Panc1 (cell line): Measurements from ENCODE around the gene AP3D1.

ENCODE experiments used
- POLR2AphosphoS5 ChIP-seq: IDR thresholded peaks from 2 replicates; pipeline ENCODE4 v1.6.1; 2012; ENCODE audit warnings: mild to moderate bottlenecking, low read depth, low read length, moderate library complexity
- SIN3A ChIP-seq: IDR thresholded peaks from 2 replicates; pipeline ENCODE4 v1.6.1; 2012; ENCODE audit warnings: low read depth, mild to moderate bottlenecking, low read length, moderate library complexity, borderline replicate concordance; ENCODE audit not compliant: insufficient read depth
- TF ChIP-seq, protein P1 (sequence below): fragments of 450-650 bp; IDR thresholded peaks from 2 replicates; pipeline ENCODE4 v1.5.1; 2017; ENCODE audit warnings: mild to moderate bottlenecking
- TF ChIP-seq, protein P2 (sequence below), 2 experiments: IDR thresholded peaks; 2 replicates each; pipeline ENCODE4 v1.6.1; 2011 to 2012; ENCODE audit warnings: low read depth in 2 of 2, control low read depth in 1 of 2, low read length in 1 of 2, mild to moderate bottlenecking in 1 of 2, moderate library complexity in 1 of 2; ENCODE audit not compliant: insufficient read depth in 1 of 2

DNA sequence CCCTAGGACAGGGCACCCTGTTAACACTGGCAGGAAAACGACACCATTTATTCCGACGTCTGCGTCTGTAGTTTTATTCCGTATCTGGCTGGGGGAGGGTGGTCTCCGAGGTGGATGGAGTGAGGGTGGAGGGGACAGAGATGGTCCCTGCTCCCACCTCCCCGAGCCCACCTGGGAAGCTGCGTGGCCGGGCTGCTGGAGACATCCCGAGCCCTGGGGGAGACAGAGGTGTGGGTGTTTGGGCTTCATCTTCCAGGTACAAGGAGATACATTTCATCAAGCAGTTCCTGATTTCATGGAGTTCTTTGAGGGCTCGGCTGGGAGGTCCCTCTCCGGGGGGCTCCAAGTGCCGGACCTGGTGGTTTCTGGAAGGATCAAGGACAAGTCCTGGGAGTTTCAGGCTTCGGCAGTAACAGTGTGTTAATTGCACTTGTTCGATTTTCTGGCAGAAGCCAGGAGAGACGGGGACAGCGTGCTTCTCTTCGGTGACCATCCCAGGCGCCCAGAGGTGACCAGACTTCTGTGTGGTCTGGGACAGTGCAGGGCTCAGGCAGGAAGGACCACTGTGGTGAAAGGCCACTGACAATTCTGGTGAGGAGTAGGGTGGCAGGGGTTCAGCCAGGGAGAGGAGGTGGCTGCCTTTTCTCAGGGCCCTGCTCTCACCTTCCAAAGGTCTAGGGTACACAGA, 80.2 kb downstream of the AP3D1 start:
- TF ChIP-seq, protein P1, sequence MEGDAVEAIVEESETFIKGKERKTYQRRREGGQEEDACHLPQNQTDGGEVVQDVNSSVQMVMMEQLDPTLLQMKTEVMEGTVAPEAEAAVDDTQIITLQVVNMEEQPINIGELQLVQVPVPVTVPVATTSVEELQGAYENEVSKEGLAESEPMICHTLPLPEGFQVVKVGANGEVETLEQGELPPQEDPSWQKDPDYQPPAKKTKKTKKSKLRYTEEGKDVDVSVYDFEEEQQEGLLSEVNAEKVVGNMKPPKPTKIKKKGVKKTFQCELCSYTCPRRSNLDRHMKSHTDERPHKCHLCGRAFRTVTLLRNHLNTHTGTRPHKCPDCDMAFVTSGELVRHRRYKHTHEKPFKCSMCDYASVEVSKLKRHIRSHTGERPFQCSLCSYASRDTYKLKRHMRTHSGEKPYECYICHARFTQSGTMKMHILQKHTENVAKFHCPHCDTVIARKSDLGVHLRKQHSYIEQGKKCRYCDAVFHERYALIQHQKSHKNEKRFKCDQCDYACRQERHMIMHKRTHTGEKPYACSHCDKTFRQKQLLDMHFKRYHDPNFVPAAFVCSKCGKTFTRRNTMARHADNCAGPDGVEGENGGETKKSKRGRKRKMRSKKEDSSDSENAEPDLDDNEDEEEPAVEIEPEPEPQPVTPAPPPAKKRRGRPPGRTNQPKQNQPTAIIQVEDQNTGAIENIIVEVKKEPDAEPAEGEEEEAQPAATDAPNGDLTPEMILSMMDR = no peak
- TF ChIP-seq, protein P2, sequence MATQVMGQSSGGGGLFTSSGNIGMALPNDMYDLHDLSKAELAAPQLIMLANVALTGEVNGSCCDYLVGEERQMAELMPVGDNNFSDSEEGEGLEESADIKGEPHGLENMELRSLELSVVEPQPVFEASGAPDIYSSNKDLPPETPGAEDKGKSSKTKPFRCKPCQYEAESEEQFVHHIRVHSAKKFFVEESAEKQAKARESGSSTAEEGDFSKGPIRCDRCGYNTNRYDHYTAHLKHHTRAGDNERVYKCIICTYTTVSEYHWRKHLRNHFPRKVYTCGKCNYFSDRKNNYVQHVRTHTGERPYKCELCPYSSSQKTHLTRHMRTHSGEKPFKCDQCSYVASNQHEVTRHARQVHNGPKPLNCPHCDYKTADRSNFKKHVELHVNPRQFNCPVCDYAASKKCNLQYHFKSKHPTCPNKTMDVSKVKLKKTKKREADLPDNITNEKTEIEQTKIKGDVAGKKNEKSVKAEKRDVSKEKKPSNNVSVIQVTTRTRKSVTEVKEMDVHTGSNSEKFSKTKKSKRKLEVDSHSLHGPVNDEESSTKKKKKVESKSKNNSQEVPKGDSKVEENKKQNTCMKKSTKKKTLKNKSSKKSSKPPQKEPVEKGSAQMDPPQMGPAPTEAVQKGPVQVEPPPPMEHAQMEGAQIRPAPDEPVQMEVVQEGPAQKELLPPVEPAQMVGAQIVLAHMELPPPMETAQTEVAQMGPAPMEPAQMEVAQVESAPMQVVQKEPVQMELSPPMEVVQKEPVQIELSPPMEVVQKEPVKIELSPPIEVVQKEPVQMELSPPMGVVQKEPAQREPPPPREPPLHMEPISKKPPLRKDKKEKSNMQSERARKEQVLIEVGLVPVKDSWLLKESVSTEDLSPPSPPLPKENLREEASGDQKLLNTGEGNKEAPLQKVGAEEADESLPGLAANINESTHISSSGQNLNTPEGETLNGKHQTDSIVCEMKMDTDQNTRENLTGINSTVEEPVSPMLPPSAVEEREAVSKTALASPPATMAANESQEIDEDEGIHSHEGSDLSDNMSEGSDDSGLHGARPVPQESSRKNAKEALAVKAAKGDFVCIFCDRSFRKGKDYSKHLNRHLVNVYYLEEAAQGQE (IDR thresholded peaks at IDR 0.05; ENCODE audit: insufficient read depth in 1 of 2, low read depth in 2 of 2, low read length in 1 of 2) = no peak
- TF ChIP-seq POLR2AphosphoS5 (no peak), SIN3A (no peak)
